GM12892 (cell line): ENCODE measurements around the gene ACTA2.

ENCODE experiments used
- POLR2A ChIP-seq: IDR thresholded peaks from 2 replicates; pipeline ENCODE4 v1.6.1; 2011; ENCODE audit warnings: low read depth, low read length, control low read depth
- POLR2AphosphoS5 ChIP-seq: IDR thresholded peaks from 2 replicates; pipeline ENCODE4 v1.6.1; 2011; ENCODE audit warnings: low read depth, low read length, control low read depth
- TAF1 ChIP-seq: IDR thresholded peaks from 2 replicates; pipeline ENCODE4 v1.6.1; 2011; ENCODE audit warnings: low read depth, mild to moderate bottlenecking, control low read depth, low read length, borderline replicate concordance

- TF ChIP-seq POLR2AphosphoS5 = no peak
- no peak for TF ChIP-seq TAF1
- no peak for TF ChIP-seq POLR2A
Measured at GRCh38 chr10:88989824-88990383, 37.3 kb upstream of the ACTA2 start.
